Measurements from ENCODE around the gene MMP17.
A peak's percentile ranks its signal among the peaks of the same experiment; 100 is the strongest.

MMP17 gene

DNA sequence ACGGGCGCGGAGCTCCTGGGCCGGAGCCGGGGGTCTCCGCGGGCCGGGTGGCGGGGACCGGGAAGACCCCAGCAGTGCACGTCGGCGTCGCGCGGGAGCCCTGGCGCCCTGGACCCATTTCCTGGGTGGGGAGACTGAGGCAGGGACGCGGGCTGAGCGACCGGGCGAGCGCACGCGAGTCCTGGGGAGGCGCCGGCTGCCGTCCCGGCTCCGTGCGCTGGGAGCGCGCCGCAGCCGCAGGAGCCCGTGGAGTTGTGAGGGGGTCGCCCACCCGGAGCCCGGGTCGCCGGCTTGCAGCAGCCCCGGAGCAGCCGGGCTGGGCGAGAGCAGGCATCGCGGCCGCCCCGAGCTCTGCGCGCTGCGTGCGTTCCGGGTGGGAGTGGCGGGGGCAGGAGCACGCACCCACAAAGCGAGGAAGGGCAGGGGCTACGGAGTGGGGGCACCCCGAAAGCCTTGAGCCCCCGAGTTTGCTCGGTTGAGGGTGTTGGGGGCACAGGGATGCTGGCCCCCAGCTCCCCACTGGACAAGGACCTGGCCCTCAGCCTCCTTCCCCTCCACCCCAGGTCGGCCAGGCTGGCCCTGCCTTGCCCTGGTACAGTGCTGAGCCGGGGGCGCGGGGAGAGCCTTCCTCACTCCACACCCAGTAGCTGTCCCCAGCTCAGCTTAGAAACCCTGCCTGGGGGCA, 620 bp downstream of the MMP17 start (continued):
- TF ChIP-seq YY2 (tag by site-specific recombination; IDR thresholded peaks at IDR 0.05), result no peak
- no peak for TF ChIP-seq WT1 (tag by site-specific recombination; IDR thresholded peaks at IDR 0.05)
- no peak for TF ChIP-seq ZNF184 (tag by site-specific recombination; IDR thresholded peaks at IDR 0.05)
- TF ChIP-seq ZFHX2 (tag by site-specific recombination; conservative IDR thresholded peaks at IDR 0.05), result peak; percentile 60
- TF ChIP-seq ZNF274 (IDR thresholded peaks at IDR 0.05; ENCODE audit: low read length), result no peak
- TF ChIP-seq ZNF274 (tag by site-specific recombination; IDR thresholded peaks at IDR 0.05; ENCODE audit: borderline replicate concordance), result no peak
- TF ChIP-seq, protein P1, sequence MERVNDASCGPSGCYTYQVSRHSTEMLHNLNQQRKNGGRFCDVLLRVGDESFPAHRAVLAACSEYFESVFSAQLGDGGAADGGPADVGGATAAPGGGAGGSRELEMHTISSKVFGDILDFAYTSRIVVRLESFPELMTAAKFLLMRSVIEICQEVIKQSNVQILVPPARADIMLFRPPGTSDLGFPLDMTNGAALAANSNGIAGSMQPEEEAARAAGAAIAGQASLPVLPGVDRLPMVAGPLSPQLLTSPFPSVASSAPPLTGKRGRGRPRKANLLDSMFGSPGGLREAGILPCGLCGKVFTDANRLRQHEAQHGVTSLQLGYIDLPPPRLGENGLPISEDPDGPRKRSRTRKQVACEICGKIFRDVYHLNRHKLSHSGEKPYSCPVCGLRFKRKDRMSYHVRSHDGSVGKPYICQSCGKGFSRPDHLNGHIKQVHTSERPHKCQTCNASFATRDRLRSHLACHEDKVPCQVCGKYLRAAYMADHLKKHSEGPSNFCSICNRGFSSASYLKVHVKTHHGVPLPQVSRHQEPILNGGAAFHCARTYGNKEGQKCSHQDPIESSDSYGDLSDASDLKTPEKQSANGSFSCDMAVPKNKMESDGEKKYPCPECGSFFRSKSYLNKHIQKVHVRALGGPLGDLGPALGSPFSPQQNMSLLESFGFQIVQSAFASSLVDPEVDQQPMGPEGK (tag by site-specific recombination; IDR thresholded peaks at IDR 0.05), result peak; percentile 97
- TF ChIP-seq ZNF10 (tag by site-specific recombination; IDR thresholded peaks at IDR 0.05), result no peak
- no peak for TF ChIP-seq ZNF626 (tag by site-specific recombination; IDR thresholded peaks at IDR 0.05)
- TF ChIP-seq ZNF175 (tag by site-specific recombination; IDR thresholded peaks at IDR 0.05), result no peak
- TF ChIP-seq, protein P2, sequence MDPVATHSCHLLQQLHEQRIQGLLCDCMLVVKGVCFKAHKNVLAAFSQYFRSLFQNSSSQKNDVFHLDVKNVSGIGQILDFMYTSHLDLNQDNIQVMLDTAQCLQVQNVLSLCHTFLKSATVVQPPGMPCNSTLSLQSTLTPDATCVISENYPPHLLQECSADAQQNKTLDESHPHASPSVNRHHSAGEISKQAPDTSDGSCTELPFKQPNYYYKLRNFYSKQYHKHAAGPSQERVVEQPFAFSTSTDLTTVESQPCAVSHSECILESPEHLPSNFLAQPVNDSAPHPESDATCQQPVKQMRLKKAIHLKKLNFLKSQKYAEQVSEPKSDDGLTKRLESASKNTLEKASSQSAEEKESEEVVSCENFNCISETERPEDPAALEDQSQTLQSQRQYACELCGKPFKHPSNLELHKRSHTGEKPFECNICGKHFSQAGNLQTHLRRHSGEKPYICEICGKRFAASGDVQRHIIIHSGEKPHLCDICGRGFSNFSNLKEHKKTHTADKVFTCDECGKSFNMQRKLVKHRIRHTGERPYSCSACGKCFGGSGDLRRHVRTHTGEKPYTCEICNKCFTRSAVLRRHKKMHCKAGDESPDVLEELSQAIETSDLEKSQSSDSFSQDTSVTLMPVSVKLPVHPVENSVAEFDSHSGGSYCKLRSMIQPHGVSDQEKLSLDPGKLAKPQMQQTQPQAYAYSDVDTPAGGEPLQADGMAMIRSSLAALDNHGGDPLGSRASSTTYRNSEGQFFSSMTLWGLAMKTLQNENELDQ (tag by site-specific recombination; IDR thresholded peaks at IDR 0.05; ENCODE audit: low read depth), result no peak
- peak; percentile 26; the same call in 1 of the 2 replicates for TF ChIP-seq KLF8 (tag by site-specific recombination; IDR thresholded peaks at IDR 0.05)
- TF ChIP-seq ZNF571 (tag by site-specific recombination; IDR thresholded peaks at IDR 0.05), result no peak
- no peak for TF ChIP-seq ZNF560 (tag by site-specific recombination; IDR thresholded peaks at IDR 0.05; ENCODE audit: borderline replicate concordance)
- TF ChIP-seq ZNF37A (tag by site-specific recombination; IDR thresholded peaks at IDR 0.05), result no peak
- TF ChIP-seq GLIS1 (tag by site-specific recombination; IDR thresholded peaks at IDR 0.05), result no peak
- no peak for TF ChIP-seq ZIC2 (tag by site-specific recombination; IDR thresholded peaks at IDR 0.05)
- no peak for TF ChIP-seq GLI4 (tag by site-specific recombination; IDR thresholded peaks at IDR 0.05)
- no peak for TF ChIP-seq KLF10 (tag by site-specific recombination; IDR thresholded peaks at IDR 0.05)
- TF ChIP-seq, protein P3, sequence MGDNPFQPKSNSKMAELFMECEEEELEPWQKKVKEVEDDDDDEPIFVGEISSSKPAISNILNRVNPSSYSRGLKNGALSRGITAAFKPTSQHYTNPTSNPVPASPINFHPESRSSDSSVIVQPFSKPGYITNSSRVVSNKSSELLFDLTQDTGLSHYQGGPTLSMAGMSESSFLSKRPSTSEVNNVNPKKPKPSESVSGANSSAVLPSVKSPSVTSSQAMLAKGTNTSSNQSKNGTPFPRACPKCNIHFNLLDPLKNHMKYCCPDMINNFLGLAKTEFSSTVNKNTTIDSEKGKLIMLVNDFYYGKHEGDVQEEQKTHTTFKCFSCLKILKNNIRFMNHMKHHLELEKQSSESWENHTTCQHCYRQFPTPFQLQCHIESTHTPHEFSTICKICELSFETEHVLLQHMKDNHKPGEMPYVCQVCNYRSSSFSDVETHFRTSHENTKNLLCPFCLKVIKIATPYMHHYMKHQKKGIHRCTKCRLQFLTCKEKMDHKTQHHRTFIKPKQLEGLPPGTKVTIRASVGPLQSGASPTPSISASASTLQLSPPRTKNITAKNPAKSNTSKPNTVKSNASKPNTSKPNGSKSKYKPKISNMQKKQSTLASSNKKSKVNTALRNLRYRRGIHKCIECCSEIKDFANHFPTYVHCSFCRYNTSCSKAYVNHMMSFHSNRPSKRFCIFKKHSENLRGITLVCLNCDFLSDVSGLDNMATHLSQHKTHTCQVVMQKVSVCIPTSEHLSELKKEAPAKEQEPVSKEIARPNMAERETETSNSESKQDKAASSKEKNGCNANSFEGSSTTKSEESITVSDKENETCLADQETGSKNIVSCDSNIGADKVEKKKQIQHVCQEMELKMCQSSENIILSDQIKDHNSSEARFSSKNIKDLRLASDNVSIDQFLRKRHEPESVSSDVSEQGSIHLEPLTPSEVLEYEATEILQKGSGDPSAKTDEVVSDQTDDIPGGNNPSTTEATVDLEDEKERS (tag by site-specific recombination; IDR thresholded peaks at IDR 0.05), result no peak
- TF ChIP-seq ZNF48 (tag by site-specific recombination; IDR thresholded peaks at IDR 0.05), result no peak
- TF ChIP-seq, protein P4, sequence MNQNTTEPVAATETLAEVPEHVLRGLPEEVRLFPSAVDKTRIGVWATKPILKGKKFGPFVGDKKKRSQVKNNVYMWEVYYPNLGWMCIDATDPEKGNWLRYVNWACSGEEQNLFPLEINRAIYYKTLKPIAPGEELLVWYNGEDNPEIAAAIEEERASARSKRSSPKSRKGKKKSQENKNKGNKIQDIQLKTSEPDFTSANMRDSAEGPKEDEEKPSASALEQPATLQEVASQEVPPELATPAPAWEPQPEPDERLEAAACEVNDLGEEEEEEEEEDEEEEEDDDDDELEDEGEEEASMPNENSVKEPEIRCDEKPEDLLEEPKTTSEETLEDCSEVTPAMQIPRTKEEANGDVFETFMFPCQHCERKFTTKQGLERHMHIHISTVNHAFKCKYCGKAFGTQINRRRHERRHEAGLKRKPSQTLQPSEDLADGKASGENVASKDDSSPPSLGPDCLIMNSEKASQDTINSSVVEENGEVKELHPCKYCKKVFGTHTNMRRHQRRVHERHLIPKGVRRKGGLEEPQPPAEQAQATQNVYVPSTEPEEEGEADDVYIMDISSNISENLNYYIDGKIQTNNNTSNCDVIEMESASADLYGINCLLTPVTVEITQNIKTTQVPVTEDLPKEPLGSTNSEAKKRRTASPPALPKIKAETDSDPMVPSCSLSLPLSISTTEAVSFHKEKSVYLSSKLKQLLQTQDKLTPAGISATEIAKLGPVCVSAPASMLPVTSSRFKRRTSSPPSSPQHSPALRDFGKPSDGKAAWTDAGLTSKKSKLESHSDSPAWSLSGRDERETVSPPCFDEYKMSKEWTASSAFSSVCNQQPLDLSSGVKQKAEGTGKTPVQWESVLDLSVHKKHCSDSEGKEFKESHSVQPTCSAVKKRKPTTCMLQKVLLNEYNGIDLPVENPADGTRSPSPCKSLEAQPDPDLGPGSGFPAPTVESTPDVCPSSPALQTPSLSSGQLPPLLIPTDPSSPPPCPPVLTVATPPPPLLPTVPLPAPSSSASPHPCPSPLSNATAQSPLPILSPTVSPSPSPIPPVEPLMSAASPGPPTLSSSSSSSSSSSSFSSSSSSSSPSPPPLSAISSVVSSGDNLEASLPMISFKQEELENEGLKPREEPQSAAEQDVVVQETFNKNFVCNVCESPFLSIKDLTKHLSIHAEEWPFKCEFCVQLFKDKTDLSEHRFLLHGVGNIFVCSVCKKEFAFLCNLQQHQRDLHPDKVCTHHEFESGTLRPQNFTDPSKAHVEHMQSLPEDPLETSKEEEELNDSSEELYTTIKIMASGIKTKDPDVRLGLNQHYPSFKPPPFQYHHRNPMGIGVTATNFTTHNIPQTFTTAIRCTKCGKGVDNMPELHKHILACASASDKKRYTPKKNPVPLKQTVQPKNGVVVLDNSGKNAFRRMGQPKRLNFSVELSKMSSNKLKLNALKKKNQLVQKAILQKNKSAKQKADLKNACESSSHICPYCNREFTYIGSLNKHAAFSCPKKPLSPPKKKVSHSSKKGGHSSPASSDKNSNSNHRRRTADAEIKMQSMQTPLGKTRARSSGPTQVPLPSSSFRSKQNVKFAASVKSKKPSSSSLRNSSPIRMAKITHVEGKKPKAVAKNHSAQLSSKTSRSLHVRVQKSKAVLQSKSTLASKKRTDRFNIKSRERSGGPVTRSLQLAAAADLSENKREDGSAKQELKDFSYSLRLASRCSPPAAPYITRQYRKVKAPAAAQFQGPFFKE (tag by site-specific recombination; IDR thresholded peaks at IDR 0.05; ENCODE audit: borderline replicate concordance), result no peak
- TF ChIP-seq, protein P5, sequence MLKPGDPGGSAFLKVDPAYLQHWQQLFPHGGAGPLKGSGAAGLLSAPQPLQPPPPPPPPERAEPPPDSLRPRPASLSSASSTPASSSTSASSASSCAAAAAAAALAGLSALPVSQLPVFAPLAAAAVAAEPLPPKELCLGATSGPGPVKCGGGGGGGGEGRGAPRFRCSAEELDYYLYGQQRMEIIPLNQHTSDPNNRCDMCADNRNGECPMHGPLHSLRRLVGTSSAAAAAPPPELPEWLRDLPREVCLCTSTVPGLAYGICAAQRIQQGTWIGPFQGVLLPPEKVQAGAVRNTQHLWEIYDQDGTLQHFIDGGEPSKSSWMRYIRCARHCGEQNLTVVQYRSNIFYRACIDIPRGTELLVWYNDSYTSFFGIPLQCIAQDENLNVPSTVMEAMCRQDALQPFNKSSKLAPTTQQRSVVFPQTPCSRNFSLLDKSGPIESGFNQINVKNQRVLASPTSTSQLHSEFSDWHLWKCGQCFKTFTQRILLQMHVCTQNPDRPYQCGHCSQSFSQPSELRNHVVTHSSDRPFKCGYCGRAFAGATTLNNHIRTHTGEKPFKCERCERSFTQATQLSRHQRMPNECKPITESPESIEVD (tag by site-specific recombination; IDR thresholded peaks at IDR 0.05), result no peak
- no peak for TF ChIP-seq ZNF792 (tag by site-specific recombination; IDR thresholded peaks at IDR 0.05)
- TF ChIP-seq ZNF223 (tag by site-specific recombination; IDR thresholded peaks at IDR 0.05), result no peak
